Endothelial cell of umbilical vein (primary cell): ENCODE results near the gene TMEM26. TPM values are rescaled to one million over a fixed set of nuclear protein-coding genes. Genes with fewer than 3 reads are reported as not detected.

ENCODE experiments used
- BruUV-seq: library from RNA; stranded (reverse); fragments of 400-500 nt; replicated peaks from 2 replicates; lab custom pipeline; 2021; lab: Mats Ljungman, UMichigan
- CTCF ChIA-PET: fragments of 300-600, 350-600 bp; sonication (Branson Sonifier 250); formaldehyde crosslinking; loops from one replicate; lab custom pipeline; 2021; ENCODE audit warnings: antibody characterized with exemption, inconsistent platforms; lab: Charles Lee
- POLR2A ChIA-PET: fragments of 300-600, 350-600 bp; sonication (Branson Sonifier 250); formaldehyde crosslinking; loops from one replicate; lab custom pipeline; 2021; ENCODE audit warnings: antibody characterized with exemption, inconsistent platforms; lab: Charles Lee
- DNase-seq: peaks from one replicate; pipeline ENCODE4 v3.0.0-alpha.2; 2011; ENCODE audit warnings: low read depth, low spot score
- FAIRE-seq: peaks from 2 replicates; lab custom pipeline; 2011; peaks lifted over from hg19 to GRCh38; lab: Jason Lieb, UNC
- H2AFZ ChIP-seq: 2 replicates; pipeline ENCODE4 v1.6.0; 2012; ENCODE audit warnings: low read depth, low read length, control low read depth, inconsistent platforms
- H3K27ac ChIP-seq: 2 replicates; pipeline ENCODE4 v1.5.1; 2011; ENCODE audit warnings: low read depth, mild to moderate bottlenecking, control low read depth, low read length, moderate library complexity; ENCODE audit not compliant: insufficient read depth
- H3K27me3 ChIP-seq, 2 experiments: 2 replicates each; pipeline versions ENCODE4 v1.6.0 to v1.6.1; 2011; ENCODE audit warnings: low read length in 2 of 2, mixed read lengths in 1 of 2; ENCODE audit not compliant: control insufficient read depth in 2 of 2, insufficient read depth in 2 of 2
- H3K36me3 ChIP-seq, 2 experiments: 2 replicates in 1 of 2; 3 replicates in 1 of 2; pipeline ENCODE4 v1.5.1; 2011; ENCODE audit warnings: low read length in 2 of 2, mild to moderate bottlenecking in 1 of 2, moderate library complexity in 1 of 2; ENCODE audit not compliant: control insufficient read depth in 2 of 2, insufficient read depth in 2 of 2; ENCODE audit errors: extremely low read depth in 1 of 2
- H3K4me1 ChIP-seq: 3 replicates; pipeline ENCODE4 v1.5.1; 2011; ENCODE audit warnings: mild to moderate bottlenecking, low read length; ENCODE audit not compliant: control insufficient read depth, insufficient read depth; ENCODE audit errors: extremely low read depth
- H3K4me2 ChIP-seq: 2 replicates; pipeline ENCODE4 v1.6.1; 2011; ENCODE audit warnings: low read length, control low read depth, mixed read lengths; ENCODE audit not compliant: insufficient read depth
- H3K4me3 ChIP-seq, 3 experiments: fragments of 200-600 bp in 1 of 3; sonication (generic), shearing (Covaris generic) in 1 of 3; replicated peaks in 1 of 3; 2 replicates each; pipeline ENCODE4 v1.5.1; 2011 to 2016; ENCODE audit warnings: control low read depth in 3 of 3, low read length in 3 of 3, mild to moderate bottlenecking in 2 of 3, inconsistent platforms in 1 of 3, low read depth in 1 of 3, moderate library complexity in 1 of 3; ENCODE audit not compliant: insufficient read depth in 1 of 3
- H3K79me2 ChIP-seq: 2 replicates; pipeline ENCODE4 v1.6.0; 2012; ENCODE audit warnings: low read length, inconsistent platforms; ENCODE audit not compliant: control insufficient read depth, insufficient read depth
- H3K9ac ChIP-seq: replicated peaks from 2 replicates; pipeline ENCODE3; 2011; ENCODE audit warnings: low read length, control low read depth; ENCODE audit not compliant: insufficient read depth; ENCODE audit errors: extremely low read depth
- H3K9me1 ChIP-seq: replicated peaks from 3 replicates; pipeline ENCODE4 v1.6.0; 2011; ENCODE audit warnings: mild to moderate bottlenecking, low read length; ENCODE audit not compliant: control insufficient read depth, insufficient read depth; ENCODE audit errors: extremely low read depth
- H3K9me3 ChIP-seq: replicated peaks from 2 replicates; pipeline ENCODE4 v1.5.1; 2012; ENCODE audit warnings: low read length, inconsistent platforms; ENCODE audit not compliant: control insufficient read depth, insufficient read depth
- H4K20me1 ChIP-seq: replicated peaks from 2 replicates; pipeline ENCODE3; 2011; ENCODE audit warnings: mild to moderate bottlenecking, low read length; ENCODE audit not compliant: control insufficient read depth, insufficient read depth; ENCODE audit errors: extremely low read depth
- CTCF ChIP-seq, 2 donors: IDR thresholded peaks; 1 replicate in 1 of 2; 2 replicates in 1 of 2; pipeline ENCODE4 v1.5.1; 2011; ENCODE audit warnings: low read length in 2 of 2, mild to moderate bottlenecking in 2 of 2, moderate library complexity in 2 of 2, control low read depth in 1 of 2, inconsistent platforms in 1 of 2, low read depth in 1 of 2; ENCODE audit not compliant: insufficient read depth in 1 of 2; ENCODE audit errors: extremely low read depth in 1 of 2
- EZH2 ChIP-seq: IDR thresholded peaks from 2 replicates; pipeline ENCODE4 v1.6.1; 2012; ENCODE audit warnings: borderline replicate concordance, low read depth, mild to moderate bottlenecking, moderate library complexity, low read length, inconsistent platforms; ENCODE audit not compliant: severe bottlenecking
- FOS ChIP-seq: IDR thresholded peaks from 2 replicates; pipeline ENCODE4 v1.6.1; 2011; ENCODE audit warnings: mild to moderate bottlenecking, low read length, moderate library complexity, borderline replicate concordance; ENCODE audit not compliant: insufficient read depth
- GATA2 ChIP-seq: IDR thresholded peaks from 2 replicates; pipeline ENCODE4 v1.7.0; 2011; ENCODE audit warnings: low read depth, mild to moderate bottlenecking, moderate library complexity, mixed read lengths, low read length; ENCODE audit not compliant: insufficient read length, insufficient read depth
- JUN ChIP-seq: IDR thresholded peaks from 2 replicates; pipeline ENCODE4 v1.6.1; 2011; ENCODE audit warnings: borderline replicate concordance, low read depth; ENCODE audit not compliant: insufficient read length, insufficient read depth
- MAX ChIP-seq: IDR thresholded peaks from 2 replicates; pipeline ENCODE4 v1.6.1; 2011; ENCODE audit not compliant: insufficient read depth, insufficient read length
- MYC ChIP-seq: IDR thresholded peaks from one replicate; pipeline ENCODE4 v1.6.1; 2011; ENCODE audit warnings: mild to moderate bottlenecking, low read depth, low read length
- POLR2A ChIP-seq: IDR thresholded peaks from 2 replicates; pipeline ENCODE4 v1.6.1; 2012; ENCODE audit warnings: low read depth, mild to moderate bottlenecking, control low read depth, low read length
- POLR2AphosphoS5 ChIP-seq: IDR thresholded peaks from 2 replicates; pipeline ENCODE4 v1.6.1; 2012; ENCODE audit warnings: low read depth, mild to moderate bottlenecking, control low read depth, low read length, moderate library complexity; ENCODE audit not compliant: insufficient read depth
- dilution Hi-C: fragments of 300-500 bp; cut with MboI; formaldehyde crosslinking; loops from one replicate; pipeline ENCODE4 v1.15.0; 2019; ENCODE audit warnings: low sequenced_read_pairs; ENCODE audit not compliant: extremely low pct_ligation_motif_present
- intact Hi-C: fragments of 100-400 bp; cut with micrococcal nuclease; formaldehyde crosslinking; loops from one replicate; pipeline ENCODE4 v1.10.0; 2022
- polyA plus RNA-seq, 4 experiments: library from polyadenylated mRNA; depleted of rRNA in 3 of 4; stranded (reverse) in 3 of 4; unstranded in 1 of 4; fragments of >200 nt; gene quantifications; 2 replicates each; pipeline versions ENCODE4 v1.2.1 to v1.2.3, GENCODE V29; 2011 to 2012; ENCODE audit warnings: missing spikeins in 1 of 4
- total RNA-seq: library from RNA; stranded (reverse); gene quantifications from 2 replicates; pipeline ENCODE4 v1.2.3, GENCODE V29; 2021

Gene TMEM26
- total and polyA plus RNA-seq, 2 donors (not counting 3 experiments of a cell fraction or from before 2014, with no cell fraction given) = 0.07 to 0.27 TPM

DNA sequence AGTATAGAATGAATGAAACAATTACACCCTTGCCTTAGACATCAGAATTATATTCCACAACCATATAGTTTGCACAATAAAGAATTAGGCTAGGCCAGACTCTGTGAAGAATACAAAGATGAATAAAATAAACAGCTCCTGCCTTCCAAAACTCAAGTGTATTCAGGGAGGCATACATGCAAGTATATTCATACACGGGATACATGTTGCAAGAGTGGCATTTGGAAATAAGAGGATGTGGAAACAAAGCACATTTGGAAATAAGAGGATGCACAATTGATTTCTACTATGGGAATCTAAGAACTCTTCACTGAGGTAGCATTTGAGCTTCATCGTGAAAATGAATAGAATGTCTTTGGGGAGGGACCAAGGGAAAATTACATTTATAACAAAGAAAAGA is 27.0 kb upstream of the TMEM26 start:
- POLR2A ChIA-PET = no interaction called here
- FAIRE-seq (no peak), DNase-seq (no peak)
- intact Hi-C loops = no loop called here
- Histone ChIP-seq H4K20me1 (no peaks in the 10 kb centered on the region), H3K9me3 (no peaks in the 10 kb centered on the region), H3K4me2 (no peak overlapping the region), H3K36me3 (no peaks in the 10 kb centered on the region), H3K79me2 (no peaks in the 10 kb centered on the region), H3K27ac (no peak overlapping the region), H3K4me1 (peaks cover 17% of the 10 kb centered on the region), H2AFZ (no peak overlapping the region), H3K4me3 (no peak overlapping the region), H3K27me3 (no peaks in the 10 kb centered on the region), H3K9ac (no peak overlapping the region), H3K9me1 (no peaks in the 10 kb centered on the region)
- dilution Hi-C loops = no loop called here
- no TSS peak for BruUV-seq
- TF ChIP-seq EZH2 = no peak
- no peak for TF ChIP-seq FOS
- no peak for TF ChIP-seq GATA2
- CTCF ChIA-PET = interaction anchor here (0.6 to 1.5 kb wide), 3 partner anchors 110 to 663 kb away, joined by 3 read pairs; no protein-coding TSS in a partner anchor

GRCh38 chr10:61478621-61479312 is 25.6 kb upstream of the TMEM26 start:
- intact Hi-C loops = loop anchor here (5.0 to 10.0 kb wide), 3 partner anchors 146 to 661 kb away; no protein-coding TSS in a partner anchor
- no peak for FAIRE-seq
- no TSS peak for BruUV-seq

More at GRCh38 chr10:61478621-61479312, 25.6 kb upstream of the TMEM26 start:
- no peaks in the 10 kb centered on the region for H3K9me3 ChIP-seq
- no peak overlapping the region for H3K9ac ChIP-seq
- H3K4me3 ChIP-seq = no peak overlapping the region
- TF ChIP-seq MAX = no peak
- TF ChIP-seq MYC = no peak
- no peak for TF ChIP-seq POLR2AphosphoS5
- no peak for TF ChIP-seq EZH2
- no peak for TF ChIP-seq JUN
- TF ChIP-seq POLR2A = no peak
- no peak for TF ChIP-seq GATA2
- TF ChIP-seq FOS = no peak
- TF ChIP-seq CTCF (IDR thresholded peaks at IDR 0.05; ENCODE audit: extremely low read depth in 1 of 2, insufficient read depth in 1 of 2, low read depth in 1 of 2, low read length in 2 of 2) = no peak
- no peak overlapping the region for H3K4me2 ChIP-seq
- no peak overlapping the region for H3K27ac ChIP-seq
- no peaks in the 10 kb centered on the region for H3K36me3 ChIP-seq
- no peaks in the 10 kb centered on the region for H3K79me2 ChIP-seq
- DNase-seq = no peak
- ChIA-PET CTCF (interaction anchor here (0.9 to 2.0 kb wide), 2 partner anchors 8 to 10 kb away, joined by 3 to 6 read pairs; no protein-coding TSS in a partner anchor), POLR2A (no interaction called here)
- H2AFZ ChIP-seq = no peak overlapping the region
- no peaks in the 10 kb centered on the region for H4K20me1 ChIP-seq
- no peaks in the 10 kb centered on the region for H3K27me3 ChIP-seq
- H3K9me1 ChIP-seq = no peaks in the 10 kb centered on the region
- dilution Hi-C loops = no loop called here
- peaks cover 21% of the 10 kb centered on the region for H3K4me1 ChIP-seq
